MM.1S (cell line): ENCODE measurements around the gene RNF2.

Experiments
- DNase-seq: peaks from one replicate; pipeline ENCODE4 v3.0.0-alpha.2; 2015
- H2AFZ ChIP-seq: fragments of 300-600 bp; sonication (generic); 2 replicates; pipeline ENCODE4 v1.6.0; 2016; ENCODE audit warnings: antibody characterized with exemption, low read length
- H3F3A ChIP-seq: fragments of 300-600 bp; sonication (generic); 2 replicates; pipeline ENCODE4 v1.6.1; 2016; ENCODE audit warnings: mild to moderate bottlenecking, antibody characterized with exemption, low read length, moderate library complexity, mixed read lengths; ENCODE audit not compliant: insufficient read depth
- H3K27ac ChIP-seq: fragments of 300-600 bp; sonication (generic); 2 replicates; pipeline ENCODE4 v1.5.1; 2016; ENCODE audit warnings: mild to moderate bottlenecking, low read length
- H3K27me3 ChIP-seq: fragments of 300-600 bp; sonication (generic); replicated peaks from 2 replicates; pipeline ENCODE4 v1.6.0; 2016; ENCODE audit warnings: low read length; ENCODE audit not compliant: insufficient read depth
- H3K36me3 ChIP-seq: fragments of 300-600 bp; sonication (generic); replicated peaks from 2 replicates; pipeline ENCODE4 v1.6.1; 2016; ENCODE audit warnings: mild to moderate bottlenecking, low read length, mixed read lengths; ENCODE audit not compliant: insufficient read depth
- H3K4me1 ChIP-seq: fragments of 300-600 bp; sonication (generic); 2 replicates; pipeline ENCODE4 v1.6.1; 2016; ENCODE audit warnings: low read length, mixed read lengths
- H3K4me2 ChIP-seq: fragments of 300-600 bp; sonication (generic); 2 replicates; pipeline ENCODE4 v1.6.0; 2016; ENCODE audit warnings: low read depth, low read length
- H3K4me3 ChIP-seq: fragments of 300-600 bp; sonication (generic); 2 replicates; pipeline ENCODE4 v1.5.1; 2016; ENCODE audit warnings: low read length, mixed read lengths
- H3K79me2 ChIP-seq: fragments of 300-600 bp; sonication (generic); 2 replicates; pipeline ENCODE4 v1.6.1; 2016; ENCODE audit warnings: mixed run types, low read length, mixed read lengths
- H3K9ac ChIP-seq: fragments of 300-600 bp; sonication (generic); 2 replicates; pipeline ENCODE4 v1.6.1; 2016; ENCODE audit warnings: low read length, mixed read lengths
- H3K9me2 ChIP-seq: fragments of 300-600 bp; sonication (generic); replicated peaks from 2 replicates; pipeline ENCODE4 v1.6.1; 2016; ENCODE audit warnings: mild to moderate bottlenecking, low read length, mixed read lengths; ENCODE audit not compliant: insufficient read depth
- H3K9me3 ChIP-seq: fragments of 300-600 bp; sonication (generic); replicated peaks from 2 replicates; pipeline ENCODE4 v1.6.1; 2016; ENCODE audit warnings: mild to moderate bottlenecking, low read length, mixed read lengths; ENCODE audit not compliant: insufficient read depth
- H4K20me1 ChIP-seq: fragments of 300-600 bp; sonication (generic); 2 replicates; pipeline ENCODE4 v1.6.1; 2016; ENCODE audit warnings: mild to moderate bottlenecking, low read length, moderate library complexity, mixed read lengths; ENCODE audit not compliant: insufficient read depth
- EZH2 ChIP-seq: fragments of 300-600 bp; sonication (generic); optimal IDR thresholded peaks from 2 replicates; pipeline ENCODE3; 2017; ENCODE audit warnings: low read depth, mild to moderate bottlenecking, antibody characterized with exemption, low read length, mixed read lengths
- EZH2phosphoT487 ChIP-seq: fragments of 300-600 bp; sonication (generic); IDR thresholded peaks from 2 replicates; pipeline ENCODE4 v1.6.1; 2018; ENCODE audit warnings: antibody characterized with exemption, low read length
- TF ChIP-seq, protein P1 (sequence below): fragments of 300-600 bp; sonication (generic); IDR thresholded peaks from 2 replicates; pipeline ENCODE4 v1.5.1; 2016; ENCODE audit warnings: antibody characterized with exemption, low read length, mixed read lengths

RNF2 gene

DNA sequence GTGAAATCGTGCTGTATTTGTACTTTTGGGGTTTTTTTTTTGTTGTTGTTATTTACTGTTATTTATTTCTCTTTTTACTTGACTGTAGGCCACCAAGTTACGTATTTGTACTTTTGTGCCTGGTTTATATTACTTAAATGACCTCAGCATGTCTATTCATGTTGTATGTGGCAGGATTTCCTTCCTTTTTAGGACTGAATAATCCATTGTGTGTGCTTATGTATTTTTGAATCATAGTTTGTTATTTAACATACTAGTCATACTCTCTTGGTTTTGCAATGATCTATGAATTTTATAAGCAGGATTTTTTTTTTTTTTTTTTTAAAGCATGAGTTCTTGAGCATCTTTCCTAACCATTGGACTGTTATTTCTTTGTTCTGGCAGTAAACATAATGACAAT lies 51.2 kb downstream of the RNF2 start:
- Histone ChIP-seq H3K4me2 (no peak overlapping the region), H3K4me3 (no peak overlapping the region), H3K79me2 (no peaks in the 10 kb centered on the region), H3F3A (no peaks in the 10 kb centered on the region), H2AFZ (no peak overlapping the region), H3K9me2 (no peaks in the 10 kb centered on the region), H3K4me1 (no peaks in the 10 kb centered on the region), H3K27me3 (no peaks in the 10 kb centered on the region), H4K20me1 (no peaks in the 10 kb centered on the region), H3K36me3 (no peaks in the 10 kb centered on the region), H3K9me3 (no peaks in the 10 kb centered on the region), H3K9ac (no peak overlapping the region), H3K27ac (no peak overlapping the region)
- no peak for TF ChIP-seq EZH2phosphoT487
- DNase-seq, result no peak

DNA sequence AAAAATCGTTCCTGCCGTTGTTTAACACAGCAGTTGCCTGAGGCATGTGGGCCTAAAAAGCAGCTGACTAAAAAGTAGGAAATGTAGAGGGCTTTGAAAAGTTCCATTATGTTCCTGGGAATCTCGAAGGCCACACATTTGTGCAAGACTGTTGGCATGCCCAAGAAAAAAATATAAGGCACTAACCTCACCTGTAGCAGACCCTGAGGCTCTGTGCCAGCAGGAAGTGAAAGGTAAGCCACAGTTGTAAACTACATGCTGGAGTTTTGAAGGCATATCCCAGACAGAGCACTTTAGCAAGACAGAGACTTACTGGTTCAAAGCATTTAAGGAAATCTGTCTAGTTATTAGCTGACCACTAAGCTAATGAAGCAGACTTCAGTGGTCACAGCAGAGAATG lies 58.7 kb downstream of the RNF2 start:
- no peaks in the 10 kb centered on the region for H3K36me3 ChIP-seq
- no peaks in the 10 kb centered on the region for H3K9me3 ChIP-seq
- no peak overlapping the region for H3K9ac ChIP-seq
- no peaks in the 10 kb centered on the region for H3K9me2 ChIP-seq
- TF ChIP-seq, protein P1, sequence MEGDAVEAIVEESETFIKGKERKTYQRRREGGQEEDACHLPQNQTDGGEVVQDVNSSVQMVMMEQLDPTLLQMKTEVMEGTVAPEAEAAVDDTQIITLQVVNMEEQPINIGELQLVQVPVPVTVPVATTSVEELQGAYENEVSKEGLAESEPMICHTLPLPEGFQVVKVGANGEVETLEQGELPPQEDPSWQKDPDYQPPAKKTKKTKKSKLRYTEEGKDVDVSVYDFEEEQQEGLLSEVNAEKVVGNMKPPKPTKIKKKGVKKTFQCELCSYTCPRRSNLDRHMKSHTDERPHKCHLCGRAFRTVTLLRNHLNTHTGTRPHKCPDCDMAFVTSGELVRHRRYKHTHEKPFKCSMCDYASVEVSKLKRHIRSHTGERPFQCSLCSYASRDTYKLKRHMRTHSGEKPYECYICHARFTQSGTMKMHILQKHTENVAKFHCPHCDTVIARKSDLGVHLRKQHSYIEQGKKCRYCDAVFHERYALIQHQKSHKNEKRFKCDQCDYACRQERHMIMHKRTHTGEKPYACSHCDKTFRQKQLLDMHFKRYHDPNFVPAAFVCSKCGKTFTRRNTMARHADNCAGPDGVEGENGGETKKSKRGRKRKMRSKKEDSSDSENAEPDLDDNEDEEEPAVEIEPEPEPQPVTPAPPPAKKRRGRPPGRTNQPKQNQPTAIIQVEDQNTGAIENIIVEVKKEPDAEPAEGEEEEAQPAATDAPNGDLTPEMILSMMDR, result no peak
- TF ChIP-seq EZH2, result no peak
- TF ChIP-seq EZH2phosphoT487, result no peak
- DNase-seq, result no peak
- no peaks in the 10 kb centered on the region for H4K20me1 ChIP-seq
- no peaks in the 10 kb centered on the region for H3K4me1 ChIP-seq
- no peak overlapping the region for H2AFZ ChIP-seq
- H3K27ac ChIP-seq, result no peak overlapping the region
- no peak overlapping the region for H3K4me2 ChIP-seq
- H3F3A ChIP-seq, result no peaks in the 10 kb centered on the region
- no peaks in the 10 kb centered on the region for H3K79me2 ChIP-seq
- H3K27me3 ChIP-seq, result no peaks in the 10 kb centered on the region
- H3K4me3 ChIP-seq, result no peak overlapping the region

DNA sequence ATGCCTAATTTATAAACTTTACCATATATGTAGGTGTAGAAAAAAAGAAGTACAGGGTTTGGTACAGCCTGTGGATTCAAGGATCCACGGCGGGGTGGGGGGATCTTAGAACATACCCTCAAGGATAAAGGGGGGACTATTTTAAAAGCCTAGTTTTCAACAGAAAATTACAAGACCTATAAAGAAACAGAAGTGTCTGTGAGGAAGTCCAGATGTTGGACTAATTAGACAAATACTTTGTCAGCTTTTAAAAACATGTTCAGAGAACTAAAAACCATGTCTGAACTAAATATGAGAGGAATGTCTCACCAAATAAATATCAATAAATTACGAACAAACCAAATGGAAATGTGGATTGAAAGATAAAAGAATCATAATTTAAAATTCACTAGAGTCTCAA lies 59.8 kb downstream of the RNF2 start:
- H3K9me3 ChIP-seq, result no peaks in the 10 kb centered on the region
- H3K79me2 ChIP-seq, result no peaks in the 10 kb centered on the region
- H3K4me1 ChIP-seq, result no peaks in the 10 kb centered on the region
- TF ChIP-seq EZH2, result no peak
- TF ChIP-seq EZH2phosphoT487, result no peak
- TF ChIP-seq, protein P1, result no peak
- no peaks in the 10 kb centered on the region for H3K27me3 ChIP-seq
- no peak overlapping the region for H2AFZ ChIP-seq
- no peaks in the 10 kb centered on the region for H3F3A ChIP-seq
- no peak overlapping the region for H3K9ac ChIP-seq
- no peaks in the 10 kb centered on the region for H3K9me2 ChIP-seq
- no peak overlapping the region for H3K27ac ChIP-seq
- H4K20me1 ChIP-seq, result no peaks in the 10 kb centered on the region
- H3K36me3 ChIP-seq, result no peaks in the 10 kb centered on the region
- DNase-seq, result no peak
- H3K4me3 ChIP-seq, result no peak overlapping the region
- no peak overlapping the region for H3K4me2 ChIP-seq

DNA sequence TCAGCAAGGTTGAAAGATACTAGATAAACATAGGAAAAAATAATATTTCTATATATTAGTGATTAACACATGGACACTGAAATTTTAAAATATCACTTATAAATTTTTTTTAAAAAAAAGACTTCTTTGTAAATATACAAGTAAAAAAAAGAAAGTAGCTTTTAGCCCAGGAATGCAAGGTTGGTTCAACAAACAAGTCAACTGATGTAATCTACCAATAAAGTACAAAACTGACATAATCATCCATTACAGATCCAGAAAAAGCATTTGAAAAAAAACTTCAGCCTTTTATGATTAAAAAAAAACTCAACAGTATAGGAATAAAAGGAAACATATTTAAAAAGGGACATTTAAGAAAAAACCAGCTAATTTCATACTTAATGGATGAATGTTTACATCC lies 63.0 kb downstream of the RNF2 start:
- Histone ChIP-seq H3K9me2 (no peaks in the 10 kb centered on the region), H3K36me3 (no peaks in the 10 kb centered on the region), H2AFZ (no peak overlapping the region), H3K9me3 (no peaks in the 10 kb centered on the region), H3K4me2 (no peak overlapping the region), H3F3A (0 out of 2 replicates have a peak, but pooled peaks cover 4% of the 10 kb centered on the region), H4K20me1 (no peaks in the 10 kb centered on the region), H3K4me3 (no peak overlapping the region), H3K27me3 (no peaks in the 10 kb centered on the region), H3K4me1 (peaks cover 13% of the 10 kb centered on the region), H3K9ac (no peak overlapping the region), H3K79me2 (no peaks in the 10 kb centered on the region), H3K27ac (no peak overlapping the region)
- TF ChIP-seq, protein P1, result no peak
- TF ChIP-seq EZH2phosphoT487, result no peak
- no peak for TF ChIP-seq EZH2
- DNase-seq, result no peak
